Effector CD8-positive, alpha-beta T cell (primary cell): ENCODE data around the gene PHF23.
"Not testable (repeated sequence)": the region's sequence is repeated elsewhere in the genome, so short reads cannot be mapped to it uniquely, and the experiment has no call there.

Experiments used
- DNase-seq: peaks from one replicate; lab custom pipeline; 2025; lab: John Stamatoyannopoulos, UW

PHF23 gene

DNA sequence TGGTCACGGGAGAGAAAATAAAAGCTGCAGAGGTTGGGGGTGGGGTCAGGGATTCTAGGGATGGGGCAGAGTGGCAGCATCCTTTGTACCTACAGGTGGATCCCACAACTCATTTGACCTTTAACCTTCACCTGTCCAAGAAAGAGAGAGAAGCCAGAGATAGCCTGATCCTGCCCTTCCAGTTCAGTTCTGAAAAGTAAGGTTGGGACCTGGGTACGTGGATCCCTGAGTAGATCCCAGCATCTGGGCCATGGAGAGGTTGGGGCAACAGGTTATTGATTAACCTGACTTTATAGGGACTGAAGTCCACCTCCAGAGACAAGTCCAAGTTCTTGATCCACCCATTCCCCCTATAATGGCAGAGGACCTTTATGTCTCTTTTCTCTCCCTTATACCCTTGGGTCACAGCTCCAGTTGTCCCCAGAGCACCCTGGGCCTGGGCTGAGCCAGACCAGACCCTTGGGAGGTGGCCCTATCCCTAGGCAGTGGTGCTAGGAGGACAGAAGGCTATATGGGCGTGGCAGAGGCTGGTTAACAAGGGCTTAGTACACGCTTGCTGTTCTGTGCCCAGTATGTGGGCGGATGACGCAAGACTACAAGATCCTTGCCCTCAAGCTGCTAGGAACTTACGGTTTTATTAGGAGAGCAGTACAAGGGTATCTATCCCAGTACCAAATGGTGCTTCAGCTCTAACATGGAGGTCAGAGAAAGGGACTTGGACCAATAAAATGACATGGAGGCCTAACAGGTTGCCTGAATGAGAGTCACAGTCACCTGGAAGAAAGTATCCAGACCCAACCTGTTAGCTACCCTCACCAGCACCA, 19.7 kb upstream of the PHF23 start:
- DNase-seq: no peak

- DNase-seq: no peak
Measured at GRCh38 chr17:7256766-7257456, 17.7 kb upstream of the PHF23 start.

DNA sequence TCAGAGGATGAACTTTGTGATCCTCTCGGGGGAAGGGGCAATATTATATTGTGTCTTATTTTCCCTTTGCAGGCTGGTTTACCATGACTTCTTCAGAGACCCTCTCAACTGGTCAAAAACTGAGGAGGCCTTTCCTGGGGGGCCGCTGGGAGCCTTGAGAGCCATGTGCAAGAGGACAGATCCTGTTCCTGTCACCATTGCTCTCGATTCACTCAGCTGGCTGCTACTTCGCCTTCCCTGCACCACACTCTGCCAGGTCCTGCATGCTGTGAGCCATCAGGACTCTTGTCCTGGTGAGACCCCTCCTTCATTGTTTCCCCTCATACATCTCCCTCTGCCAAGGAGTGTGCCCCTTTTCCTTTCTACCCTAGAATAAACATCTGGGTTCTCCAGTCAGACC, 15.3 kb upstream of the PHF23 start:
- DNase-seq: no peak

- DNase-seq: no peak
Measured at GRCh38 chr17:7253082-7253481, 13.8 kb upstream of the PHF23 start.

- peak; percentile 79 for DNase-seq
Measured at GRCh38 chr17:7252176-7253043, 13.2 kb upstream of the PHF23 start, which contains the start of gene ELP5. TSS of gene ELP5 (plus strand) at chr17:7252215. CDS start at chr17:7252551, 336 bp downstream.

DNA sequence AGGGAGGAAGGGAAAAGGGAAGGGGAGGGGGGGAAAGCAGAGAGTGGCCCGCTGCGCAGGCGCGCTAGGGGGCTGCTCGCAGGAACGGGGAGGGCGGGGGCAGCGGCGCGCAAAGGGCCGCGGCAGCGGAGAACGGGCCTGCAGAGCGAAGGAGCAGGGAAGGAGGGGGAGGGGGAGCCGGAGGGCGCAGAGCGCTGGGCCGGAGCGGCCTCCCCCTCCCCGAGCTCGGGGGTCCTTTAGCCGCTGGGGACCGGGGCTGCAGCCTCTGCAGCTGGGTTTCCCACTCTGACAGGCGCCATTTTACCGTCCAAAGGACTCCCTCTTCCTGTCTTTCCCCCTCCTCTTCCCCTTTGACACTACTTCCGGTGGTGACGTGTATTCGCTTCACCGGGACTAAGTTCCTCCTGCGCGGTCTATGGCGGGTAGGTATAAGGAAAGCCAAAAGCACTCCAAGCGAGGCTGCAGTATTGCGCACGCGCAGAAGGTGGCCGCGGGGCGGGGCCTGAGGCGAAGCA, 12.5 kb upstream of the PHF23 start, which contains the start of gene CTDNEP1:
CTDNEP1 (minus strand) TSS at position 74 of the 515 bp plus-strand sequence. CDS start 438 bp downstream, outside the sequence.
- peak; percentile 99 for DNase-seq

GRCh38 chr17:7250695-7251627, 11.7 kb upstream of the PHF23 start:
- DNase-seq: no peak

DNA sequence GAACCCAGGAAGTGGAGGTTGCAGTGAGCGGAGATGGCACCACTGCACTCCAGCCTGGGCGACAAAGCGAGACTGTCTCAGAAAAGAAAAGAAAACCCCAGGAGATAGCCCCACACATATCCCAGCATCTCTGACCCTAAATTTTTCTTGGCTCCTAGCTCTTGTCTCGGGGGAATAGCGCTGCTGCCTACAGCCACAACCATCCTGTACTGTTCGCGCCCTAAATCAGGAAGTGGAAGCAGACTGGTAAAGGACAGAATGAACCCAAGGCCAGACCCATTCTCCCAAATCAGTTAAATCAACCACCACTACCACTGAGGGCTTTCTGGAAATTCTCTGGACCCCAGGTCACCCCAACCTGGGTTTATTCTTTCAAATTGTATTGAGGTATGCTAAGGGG, 10.6 kb upstream of the PHF23 start:
- DNase-seq: no peak

- DNase-seq: no peak
Measured at GRCh38 chr17:7249214-7249613, 10.0 kb upstream of the PHF23 start.

DNA sequence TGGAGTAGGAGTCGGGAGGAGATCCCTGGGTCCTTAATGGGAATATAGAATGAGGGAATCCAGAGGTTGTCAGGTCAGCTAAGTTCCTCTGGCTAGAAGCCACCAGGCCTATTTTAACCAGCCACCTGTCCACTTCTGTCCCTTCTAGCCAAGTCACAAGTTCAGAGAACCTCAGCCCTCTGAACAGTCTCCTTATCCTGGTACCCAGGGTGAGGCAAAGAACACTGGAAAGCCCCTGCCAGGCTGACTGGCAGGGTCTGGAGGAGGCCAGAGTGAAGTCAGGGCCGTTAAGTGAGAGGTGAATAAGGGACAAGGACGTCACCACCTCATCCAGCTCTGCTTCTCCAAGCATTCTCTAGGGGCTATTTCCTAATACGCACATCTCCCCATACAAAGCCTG, 9.5 kb upstream of the PHF23 start:
- no peak for DNase-seq

DNA sequence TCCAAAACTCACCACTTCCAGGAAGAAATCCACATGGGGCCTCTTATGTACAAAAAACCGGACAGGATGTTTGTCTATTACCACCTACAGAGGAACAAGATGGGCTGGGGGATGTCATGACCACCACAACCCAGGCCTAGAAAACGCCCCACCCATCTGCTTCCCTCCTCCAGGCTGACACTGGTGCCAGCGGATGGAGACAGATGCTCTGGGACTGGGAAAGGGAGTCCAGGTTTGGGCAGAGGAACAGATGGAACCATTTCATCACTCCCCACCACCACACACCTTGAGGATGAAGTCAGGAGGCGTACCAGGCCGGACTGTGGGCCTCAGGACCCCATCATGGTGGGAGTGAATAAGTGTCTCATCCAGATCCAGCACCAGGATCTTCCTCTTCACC, 7.5 kb upstream of the PHF23 start:
- DNase-seq: no peak

GRCh38 chr17:7243838-7244237, 4.6 kb upstream of the PHF23 start:
- not testable (repeated sequence) for DNase-seq

GRCh38 chr17:7243453-7243729, 4.1 kb upstream of the PHF23 start:
- no peak for DNase-seq

DNA sequence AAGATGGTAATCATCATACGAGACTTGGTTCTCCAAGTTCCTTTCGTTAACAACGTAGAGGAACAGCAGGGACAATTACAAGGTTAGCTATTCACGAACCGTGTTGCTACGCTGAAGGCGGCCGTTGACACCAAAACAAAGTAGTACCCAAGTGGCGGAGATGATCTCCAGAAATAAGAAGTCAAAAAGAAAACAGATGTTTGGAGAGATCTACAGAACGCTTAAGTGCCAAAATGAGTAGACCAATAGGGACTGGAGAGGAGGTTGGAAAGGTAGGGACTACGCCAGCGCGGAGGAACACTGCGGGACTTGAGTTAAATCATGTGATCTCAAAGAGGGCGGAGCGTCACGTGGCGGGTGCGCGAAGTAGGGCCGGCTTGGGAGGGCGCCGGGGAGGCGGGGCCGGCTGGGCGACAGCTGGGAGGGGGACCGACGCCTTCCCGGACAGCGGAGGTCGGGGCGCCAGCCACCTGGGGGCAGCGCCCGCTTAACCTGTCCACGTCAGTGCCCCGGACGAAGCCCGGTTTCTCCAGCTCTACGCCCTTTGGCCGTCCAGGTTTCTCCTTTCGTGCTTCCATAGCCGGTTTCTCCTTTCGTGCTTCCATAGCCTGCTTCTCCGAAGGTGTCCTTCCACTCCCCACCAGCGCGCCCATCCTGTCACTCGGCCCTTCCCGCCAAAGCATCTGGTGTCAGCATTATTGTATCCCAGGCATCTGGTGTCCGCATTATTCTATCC, 3.6 kb upstream of the PHF23 start:
- DNase-seq: peak; percentile 93

DNA sequence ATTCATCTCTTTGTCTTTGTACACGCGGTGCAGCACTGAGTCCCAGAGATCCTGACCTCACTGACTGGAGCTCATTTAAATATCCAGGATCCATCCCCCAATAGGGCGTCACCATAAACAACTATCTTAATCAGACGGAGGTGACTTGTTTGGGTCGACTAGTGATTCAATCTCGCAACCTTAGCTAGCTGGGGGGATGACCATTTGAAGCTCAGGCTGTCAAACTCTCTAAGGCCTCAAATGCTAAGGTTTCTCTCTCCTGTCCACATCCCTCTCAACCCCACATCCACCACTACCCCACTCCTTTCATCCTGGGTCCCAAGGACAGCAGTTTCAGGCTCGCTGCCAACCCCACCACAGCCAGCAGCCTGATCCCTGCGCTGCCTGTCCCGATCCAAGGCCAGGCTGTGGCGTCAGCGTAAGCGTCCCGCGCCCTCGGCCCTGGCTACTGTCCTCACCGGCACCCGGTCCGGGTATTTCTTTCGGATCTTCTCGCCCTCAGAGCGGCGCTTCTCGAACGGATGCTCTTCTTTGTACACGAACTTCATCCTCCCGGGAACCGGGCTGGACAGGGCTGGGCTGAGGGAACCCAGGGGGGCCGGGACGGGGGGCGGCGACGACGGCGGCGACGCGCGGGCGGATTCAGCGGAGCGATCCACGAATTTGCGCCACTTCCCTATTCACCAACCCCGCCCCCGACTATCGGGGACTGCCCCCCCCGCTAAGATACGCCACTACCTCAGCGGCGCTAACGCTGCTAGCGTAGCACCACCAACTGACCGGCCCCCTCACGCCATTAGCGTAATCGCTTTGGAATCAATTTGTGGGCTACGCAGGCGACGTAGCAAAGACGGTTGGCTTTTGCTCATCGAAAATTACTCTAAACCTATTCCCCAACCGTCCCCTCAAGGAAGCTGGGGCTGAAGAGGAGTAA, 2.8 kb upstream of the PHF23 start, which contains the start of gene GABARAP:
GABARAP (minus strand) TSS at position 667 of the 934 bp plus-strand sequence; CDS start at position 548, 119 bp downstream.
- peak; percentile 88 for DNase-seq

- DNase-seq: no peak
Measured at GRCh38 chr17:7241090-7241733, 2.0 kb upstream of the PHF23 start.

GRCh38 chr17:7240375-7240774, 1.1 kb upstream of the PHF23 start:
- no peak for DNase-seq

DNA sequence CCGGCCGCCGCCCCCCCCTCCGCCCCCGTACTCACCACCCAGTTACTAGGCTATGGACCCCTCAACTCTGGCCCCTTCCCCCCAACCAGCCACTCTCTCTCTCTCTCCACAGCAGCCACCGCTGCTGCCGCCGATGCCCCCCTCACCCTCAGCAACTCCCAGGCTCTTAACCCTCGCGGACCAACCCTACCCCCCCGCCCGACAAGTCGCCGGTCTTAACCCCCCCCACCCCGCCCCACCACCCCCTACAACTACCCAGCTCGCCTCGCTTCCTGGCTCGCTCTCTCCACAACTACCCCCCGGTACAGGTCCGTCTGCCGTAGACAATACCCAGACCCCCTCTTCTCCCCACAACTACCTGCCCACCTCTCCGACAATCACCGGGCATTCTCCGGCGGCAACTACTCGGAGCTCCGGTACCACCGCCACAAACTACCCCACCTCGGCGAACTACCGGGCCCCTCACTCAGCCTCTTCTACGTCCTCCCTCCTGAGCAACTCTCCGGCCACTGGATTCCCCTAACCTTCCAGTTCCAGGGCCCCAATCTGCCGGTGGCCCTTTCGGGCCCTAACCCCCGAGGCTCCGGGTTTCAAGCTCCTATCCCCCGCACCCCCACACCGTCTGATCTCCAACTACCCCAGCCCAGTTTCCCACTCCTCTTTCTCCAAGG, 702 bp downstream of the PHF23 start:
- DNase-seq: no peak
